Measurements from ENCODE around the gene CAMTA1. TPM values are rescaled to one million over a fixed set of nuclear protein-coding genes. Genes with fewer than 3 reads are reported as not detected.

Gene CAMTA1
- total RNA-seq, 2 donors from 2014 or later: 100 to 102 TPM

- intact Hi-C loops (cut with DNase I): loop anchor here (10.0 kb wide), 1 partner anchor 845 kb away; no protein-coding TSS in a partner anchor
- Histone ChIP-seq H3K9me3 (no peaks in the 10 kb centered on the region), H3K27ac (no peak overlapping the region), H3K36me3 (no peaks in the 10 kb centered on the region), H3K27me3 (replicated peaks; ENCODE audit: insufficient read depth) (no peaks in the 10 kb centered on the region), H3K4me3 (no peak overlapping the region), H3K4me1 (replicated peaks) (peaks cover 3% of the 10 kb centered on the region)
- no peak for DNase-seq (ENCODE audit: low spot score)
- WGBS: 97% methylated on average over 4 of the region's 4 CpGs
- TF ChIP-seq CTCF (IDR thresholded peaks at IDR 0.05) (no peak), POLR2A (IDR thresholded peaks at IDR 0.05) (no peak), POLR2AphosphoS5 (IDR thresholded peaks at IDR 0.05) (no peak)
Observed at GRCh38 chr1:6799499-6799898, 14.2 kb downstream of the CAMTA1 start.

GRCh38 chr1:6800745-6801144, 15.5 kb downstream of the CAMTA1 start:
- Histone ChIP-seq H3K4me1 (replicated peaks) (peaks cover 3% of the 10 kb centered on the region), H3K27ac (peak overlapping the region; percentile 50 to 64), H3K4me3 (no peak overlapping the region), H3K9me3 (no peaks in the 10 kb centered on the region), H3K36me3 (no peaks in the 10 kb centered on the region), H3K27me3 (replicated peaks; ENCODE audit: insufficient read depth) (no peaks in the 10 kb centered on the region)
- TF ChIP-seq CTCF (IDR thresholded peaks at IDR 0.05) (no peak), POLR2AphosphoS5 (IDR thresholded peaks at IDR 0.05) (peak; percentile 72), POLR2A (IDR thresholded peaks at IDR 0.05) (no peak)
- intact Hi-C loops (cut with DNase I): no loop called here
- no peak for DNase-seq (ENCODE audit: low spot score)
- WGBS: 8% methylated on average over 4 of the region's 4 CpGs

- TF ChIP-seq POLR2A (IDR thresholded peaks at IDR 0.05): no peak
- TF ChIP-seq POLR2AphosphoS5 (IDR thresholded peaks at IDR 0.05): no peak
- TF ChIP-seq CTCF (IDR thresholded peaks at IDR 0.05): no peak
- Histone ChIP-seq H3K4me3 (no peak overlapping the region), H3K4me1 (replicated peaks) (peaks cover 3% of the 10 kb centered on the region), H3K27me3 (replicated peaks; ENCODE audit: insufficient read depth) (no peaks in the 10 kb centered on the region), H3K27ac (peak overlapping the region; percentile 50 to 64), H3K9me3 (no peaks in the 10 kb centered on the region), H3K36me3 (no peaks in the 10 kb centered on the region)
- WGBS: 64% methylated on average over 2 of the region's 2 CpGs
- intact Hi-C loops (cut with DNase I): no loop called here
- DNase-seq (ENCODE audit: low spot score): no peak
Observed at GRCh38 chr1:6801199-6801598, 15.9 kb downstream of the CAMTA1 start.

- intact Hi-C loops (cut with DNase I): no loop called here
- WGBS: 74% methylated on average over 3 of the region's 3 CpGs
- no peak for DNase-seq (ENCODE audit: low spot score)
Observed at GRCh38 chr1:6801966-6802365, 16.7 kb downstream of the CAMTA1 start.

More at GRCh38 chr1:6801966-6802365, 16.7 kb downstream of the CAMTA1 start:
- peaks cover 3% of the 10 kb centered on the region for H3K4me1 ChIP-seq (replicated peaks)
- no peaks in the 10 kb centered on the region for H3K9me3 ChIP-seq
- H3K4me3 ChIP-seq: no peak overlapping the region
- H3K27ac ChIP-seq: peak overlapping the region in 1 of 2 donors; percentile 64
- no peak for TF ChIP-seq CTCF (IDR thresholded peaks at IDR 0.05)
- TF ChIP-seq POLR2AphosphoS5 (IDR thresholded peaks at IDR 0.05): no peak
- no peak for TF ChIP-seq POLR2A (IDR thresholded peaks at IDR 0.05)
- no peaks in the 10 kb centered on the region for H3K36me3 ChIP-seq
- H3K27me3 ChIP-seq (replicated peaks; ENCODE audit: insufficient read depth): no peaks in the 10 kb centered on the region

All from prostate gland (tissue), 2 donors.